ENCODE data around the gene OR2B3.
"Not testable (repeated sequence)": the region's sequence is repeated elsewhere in the genome, so short reads cannot be mapped to it uniquely, and the experiment has no call there.

OR2B3 gene

GRCh38 chr6:29087213-29087612, at the start of gene OR2B3:
Gene OR2B3, minus strand, starts transcription at chr6:29087313. Its CDS starts 65 bp downstream, at chr6:29087248.
- no peak for DNase-seq

- no peak for DNase-seq
These were observed 44.6 kb upstream of the OR2B3 start for GRCh38 chr6:29131691-29132090.

GRCh38 chr6:29130644-29131043, 43.5 kb upstream of the OR2B3 start:
- no peak for DNase-seq

- no peak for DNase-seq
These were observed 42.4 kb upstream of the OR2B3 start for GRCh38 chr6:29129326-29130012.

- not testable (repeated sequence) for DNase-seq
These were observed 27.9 kb upstream of the OR2B3 start for GRCh38 chr6:29114964-29115363.

- no peak for DNase-seq
These were observed 25.0 kb upstream of the OR2B3 start for GRCh38 chr6:29112135-29112534.

GRCh38 chr6:29107758-29108157, 20.6 kb upstream of the OR2B3 start, which contains the start of gene OR2J3:
Gene OR2J3, plus strand, starts transcription at chr6:29108058. Its CDS starts 3,833 bp downstream, at chr6:29111891.
- no peak for DNase-seq

GRCh38 chr6:29099190-29099589, 12.1 kb upstream of the OR2B3 start, which contains the start of gene OR2J1:
Gene OR2J1, plus strand, starts transcription at chr6:29099490. Its CDS starts 1,453 bp downstream, at chr6:29100943.
- no peak for DNase-seq

- DNase-seq = no peak
These were observed 10.7 kb upstream of the OR2B3 start for GRCh38 chr6:29097803-29098202.

GRCh38 chr6:29092957-29093356, 5.8 kb upstream of the OR2B3 start:
- DNase-seq = no peak

- no peak for DNase-seq
These were observed 4.7 kb downstream of the OR2B3 start for GRCh38 chr6:29082457-29082856.

- no peak for DNase-seq
These were observed 5.8 kb downstream of the OR2B3 start for GRCh38 chr6:29081312-29081711.

- DNase-seq = no peak
These were observed 7.9 kb downstream of the OR2B3 start for GRCh38 chr6:29079203-29079602.

- peak; percentile 5 for DNase-seq
These were observed 15.0 kb downstream of the OR2B3 start for GRCh38 chr6:29071831-29072723.

GRCh38 chr6:29051680-29052079, 35.4 kb downstream of the OR2B3 start:
- no peak for DNase-seq

- DNase-seq = no peak
These were observed 42.0 kb downstream of the OR2B3 start, which contains the start of gene OR2W1 for GRCh38 chr6:29045075-29045474. Gene OR2W1, minus strand, starts transcription at chr6:29045175. Its CDS starts 0 bp downstream, at chr6:29045175.

All from NCI-H2171 treated with DMSO at 0.1 percent for 48 hours (cell line).